HG02763 (cell line): ENCODE data around the gene NFKB2.
A peak's percentile ranks its signal among the peaks of the same experiment; 100 is the strongest.

ENCODE experiments used
- ATAC-seq: cut with Tn5 transposase; IDR thresholded peaks from one replicate; pipeline ENCODE4 v1.9.1; 2021; ENCODE audit warnings: mild to moderate bottlenecking, moderate library complexity; ENCODE audit not compliant: unreplicated experiment

The NFKB2 gene

GRCh38 chr10:102395400-102396316, at the start of gene NFKB2:
Gene NFKB2, plus strand, starts transcription at chr10:102395705. Its CDS starts 255 bp downstream, at chr10:102395960.
- ATAC-seq: peak; percentile 25

- no peak for ATAC-seq
These were observed 48.2 kb upstream of the NFKB2 start for GRCh38 chr10:102347236-102347828.

- ATAC-seq: no peak
These were observed 43.3 kb upstream of the NFKB2 start for GRCh38 chr10:102352066-102352715.

GRCh38 chr10:102354451-102354850, 41.1 kb upstream of the NFKB2 start:
- ATAC-seq: no peak

- ATAC-seq: no peak
These were observed 36.7 kb upstream of the NFKB2 start for GRCh38 chr10:102358712-102359382.

GRCh38 chr10:102367441-102367840, 28.1 kb upstream of the NFKB2 start:
- ATAC-seq: no peak

GRCh38 chr10:102368077-102368476, 27.4 kb upstream of the NFKB2 start:
- no peak for ATAC-seq

- ATAC-seq: no peak
These were observed 24.2 kb upstream of the NFKB2 start for GRCh38 chr10:102371295-102371694.

- ATAC-seq: no peak
These were observed 20.3 kb upstream of the NFKB2 start for GRCh38 chr10:102375250-102375649.

GRCh38 chr10:102375867-102376266, 19.6 kb upstream of the NFKB2 start:
- ATAC-seq: no peak

- no peak for ATAC-seq
These were observed 18.6 kb upstream of the NFKB2 start for GRCh38 chr10:102376901-102377300.

- no peak for ATAC-seq
These were observed 16.1 kb upstream of the NFKB2 start for GRCh38 chr10:102379383-102379782.

- no peak for ATAC-seq
These were observed 13.5 kb upstream of the NFKB2 start for GRCh38 chr10:102381983-102382382.

- no peak for ATAC-seq
These were observed 12.6 kb upstream of the NFKB2 start for GRCh38 chr10:102382871-102383270.

- no peak for ATAC-seq
These were observed 11.5 kb upstream of the NFKB2 start for GRCh38 chr10:102384053-102384452.

GRCh38 chr10:102384606-102385429, 10.7 kb upstream of the NFKB2 start:
- ATAC-seq: no peak

- ATAC-seq: no peak
These were observed 5.6 kb upstream of the NFKB2 start for GRCh38 chr10:102389894-102390293.

GRCh38 chr10:102392306-102392705, 3.2 kb upstream of the NFKB2 start:
- no peak for ATAC-seq

GRCh38 chr10:102393411-102394078, 2.0 kb upstream of the NFKB2 start:
- ATAC-seq: no peak
